Ishikawa (cell line): Measurements from ENCODE around the gene DLX1.
A peak's percentile ranks its signal among the peaks of the same experiment; 100 is the strongest.

Experiments
- CEBPB ChIP-seq: IDR thresholded peaks from 2 replicates; pipeline ENCODE4 v1.6.1; 2012
- FOXM1 ChIP-seq: IDR thresholded peaks from 2 replicates; pipeline ENCODE4 v1.6.1; 2012; ENCODE audit warnings: low read depth, borderline replicate concordance
- RAD21 ChIP-seq: IDR thresholded peaks from 2 replicates; pipeline ENCODE4 v1.6.1; 2012; ENCODE audit warnings: low read depth
- TAF1 ChIP-seq: IDR thresholded peaks from 2 replicates; pipeline ENCODE4 v1.6.1; 2012; ENCODE audit warnings: low read depth, mild to moderate bottlenecking
- TCF12 ChIP-seq: IDR thresholded peaks from 2 replicates; pipeline ENCODE4 v1.6.1; 2012; ENCODE audit warnings: low read depth
- USF1 ChIP-seq: IDR thresholded peaks from 2 replicates; pipeline ENCODE4 v1.6.1; 2012
- YY1 ChIP-seq: IDR thresholded peaks from 2 replicates; pipeline ENCODE4 v1.6.1; 2012; ENCODE audit warnings: low read depth
- ZBTB7A ChIP-seq: IDR thresholded peaks from 2 replicates; pipeline ENCODE4 v1.6.1; 2012; ENCODE audit warnings: low read depth

DNA sequence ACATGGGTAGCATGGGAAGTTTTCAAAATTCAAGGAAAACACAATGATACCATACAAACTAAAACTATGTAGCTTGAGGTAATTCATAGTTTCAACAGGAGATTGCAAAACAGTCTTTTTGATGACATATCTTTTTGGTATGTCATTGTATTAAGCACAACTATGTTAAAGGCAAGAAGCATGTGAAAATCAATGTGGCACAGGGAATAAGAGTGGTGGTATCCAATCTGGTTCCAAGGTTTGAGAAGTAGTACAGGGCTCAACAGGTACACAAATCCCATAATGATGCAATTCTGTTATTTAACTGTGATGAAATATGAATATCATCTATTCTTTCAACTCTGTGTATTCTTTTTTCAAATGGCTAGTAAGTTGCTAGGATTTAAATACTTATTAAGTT, 33.8 kb downstream of the DLX1 start:
- no peak for TF ChIP-seq ZBTB7A
- peak; percentile 96 for TF ChIP-seq CEBPB
- no peak for TF ChIP-seq TCF12
- TF ChIP-seq YY1, result no peak
- no peak for TF ChIP-seq TAF1
- TF ChIP-seq RAD21, result no peak
- no peak for TF ChIP-seq FOXM1
- TF ChIP-seq USF1, result no peak
